Measurements from ENCODE around the gene CD82.

- TF ChIP-seq POLR2AphosphoS5 (IDR thresholded peaks at IDR 0.05; ENCODE audit: low read depth, low read length) (no peak), POLR2A (IDR thresholded peaks at IDR 0.05; ENCODE audit: low read depth, low read length) (no peak), TAF1 (IDR thresholded peaks at IDR 0.05; ENCODE audit: low read depth, low read length) (no peak), SPI1 (IDR thresholded peaks at IDR 0.05; ENCODE audit: low read depth, low read length) (no peak)
These were observed 53.3 kb downstream of the CD82 start for GRCh38 chr11:44618561-44619425.
